GM12892 (cell line): ENCODE measurements around the gene TRABD2B.

ENCODE experiments used
- POLR2A ChIP-seq: IDR thresholded peaks from 2 replicates; pipeline ENCODE4 v1.6.1; 2011; ENCODE audit warnings: low read depth, low read length, control low read depth
- POLR2AphosphoS5 ChIP-seq: IDR thresholded peaks from 2 replicates; pipeline ENCODE4 v1.6.1; 2011; ENCODE audit warnings: low read depth, low read length, control low read depth
- TAF1 ChIP-seq: IDR thresholded peaks from 2 replicates; pipeline ENCODE4 v1.6.1; 2011; ENCODE audit warnings: low read depth, mild to moderate bottlenecking, control low read depth, low read length, borderline replicate concordance

GRCh38 chr1:47788761-47789160 is 208.4 kb downstream of the TRABD2B start:
- no peak for TF ChIP-seq POLR2A
- no peak for TF ChIP-seq POLR2AphosphoS5
- no peak for TF ChIP-seq TAF1
